Measurements from ENCODE around the gene MZF1. TPM values are rescaled to one million over a fixed set of nuclear protein-coding genes. Genes with fewer than 3 reads are reported as not detected.

MZF1 gene
- total RNA-seq, 1 experiment from 2014 or later: 33.0 TPM

GRCh38 chr19:58552655-58553054 lies 20.5 kb downstream of the MZF1 start:
- ChIA-PET POLR2A (interaction anchor here (1.9 to 3.3 kb wide), 2 partner anchors 9 to 33 kb away, joined by 11 to 33 read pairs; partner anchors contain the start of genes TRIM28 and ZBTB45), RAD21 (ENCODE audit: low non-redundant PET in 1 of 2, low total read pairs in 2 of 2, uncharacterized antibody in 2 of 2, unreplicated experiment in 2 of 2) (no interaction called here), CTCF (no interaction called here)
- no peak for TF ChIP-seq FOSL1 (IDR thresholded peaks at IDR 0.05; ENCODE audit: low read depth)
- TF ChIP-seq SP1 (IDR thresholded peaks at IDR 0.05; ENCODE audit: low read depth): no peak
- TF ChIP-seq TCF7L2 (IDR thresholded peaks at IDR 0.05; ENCODE audit: borderline replicate concordance, extremely low read depth, insufficient read depth, insufficient read length): no peak
- TF ChIP-seq ZNF274 (IDR thresholded peaks at IDR 0.05; ENCODE audit: low read depth, low read length): no peak
- no TSS peak for BruUV-seq (replicated peaks)
- no peak for ATAC-seq
- Histone ChIP-seq H2AFZ (ENCODE audit: low read depth, low read length, poor library complexity, severe bottlenecking) (no peak overlapping the region), H3K4me2 (ENCODE audit: low read length) (no peak overlapping the region), H3K79me2 (ENCODE audit: insufficient read depth, low read length) (peaks cover 74% of the 10 kb centered on the region), H3K4me1 (ENCODE audit: control insufficient read depth in 1 of 2, insufficient read depth in 2 of 2, low read length in 2 of 2) (peaks cover 19 to 35% of the 10 kb centered on the region in 2 experiments; a peak in 3 of 4 replicates), H3K27me3 (ENCODE audit: insufficient read depth, low read length) (no peaks in the 10 kb centered on the region), H3K9ac (ENCODE audit: low read length) (no peak overlapping the region), H3K9me2 (ENCODE audit: insufficient read depth) (no peaks in the 10 kb centered on the region), H3K27ac (ENCODE audit: low read depth, low read length) (no peak overlapping the region), H3K4me3 (replicated peaks in 1 of 2; ENCODE audit: low read depth in 1 of 2, low read length in 2 of 2) (no peak overlapping the region), H3K9me3 (ENCODE audit: control insufficient read depth in 1 of 2, insufficient read depth in 1 of 2, low read depth in 1 of 2, low read length in 2 of 2) (no peaks in the 10 kb centered on the region), H3K36me3 (ENCODE audit: control insufficient read depth in 1 of 2, insufficient read depth in 2 of 2, low read length in 2 of 2) (peaks cover 39 to 60% of the 10 kb centered on the region in 2 experiments; a peak in 3 of 4 replicates), H4K20me1 (ENCODE audit: insufficient read depth) (peaks cover 4% of the 10 kb centered on the region; the same call in 1 of the 2 replicates)
- no peak for DNase-seq (ENCODE audit: low read depth, low spot score)
- intact Hi-C loops (cut with micrococcal nuclease): no loop called here

GRCh38 chr19:58551577-58552471 lies 21.3 kb downstream of the MZF1 start:
- no peaks in the 10 kb centered on the region for H3K9me3 ChIP-seq (ENCODE audit: control insufficient read depth in 1 of 2, insufficient read depth in 1 of 2, low read depth in 1 of 2, low read length in 2 of 2)
- peaks cover 74% of the 10 kb centered on the region for H3K79me2 ChIP-seq (ENCODE audit: insufficient read depth, low read length)
- no peak for ATAC-seq
- ChIA-PET POLR2A (no interaction called here), CTCF (interaction anchor here (1.2 kb wide), 1 partner anchor 32 kb away, joined by 3 read pairs; the partner anchor contains the start of gene ZBTB45), RAD21 (ENCODE audit: low non-redundant PET in 1 of 2, low total read pairs in 2 of 2, uncharacterized antibody in 2 of 2, unreplicated experiment in 2 of 2) (no interaction called here)
- BruUV-seq (replicated peaks): TSS peak; percentile 23
- TF ChIP-seq POLR2AphosphoS5 (IDR thresholded peaks at IDR 0.05; ENCODE audit: low read depth, low read length) (peak; percentile 41; the same call in 1 of the 2 replicates), FOSL1 (IDR thresholded peaks at IDR 0.05; ENCODE audit: low read depth) (no peak), EGR1 (IDR thresholded peaks at IDR 0.05; ENCODE audit: low read depth) (no peak)
- H3K4me2 ChIP-seq (ENCODE audit: low read length): no peak overlapping the region
- H3K4me3 ChIP-seq (replicated peaks in 1 of 2; ENCODE audit: low read depth in 1 of 2, low read length in 2 of 2): no peak overlapping the region
- no peak overlapping the region for H3K9ac ChIP-seq (ENCODE audit: low read length)
- no peak overlapping the region for H2AFZ ChIP-seq (ENCODE audit: low read depth, low read length, poor library complexity, severe bottlenecking)
- DNase-seq (ENCODE audit: low read depth, low spot score): no peak
- no peaks in the 10 kb centered on the region for H3K27me3 ChIP-seq (ENCODE audit: insufficient read depth, low read length)
- intact Hi-C loops (cut with micrococcal nuclease): no loop called here
- no peak overlapping the region for H3K27ac ChIP-seq (ENCODE audit: low read depth, low read length)
- H3K36me3 ChIP-seq (ENCODE audit: control insufficient read depth in 1 of 2, insufficient read depth in 2 of 2, low read length in 2 of 2): peaks cover 46 to 64% of the 10 kb centered on the region in 2 experiments; a peak in 3 of 4 replicates
- no peaks in the 10 kb centered on the region for H3K9me2 ChIP-seq (ENCODE audit: insufficient read depth)
- peaks cover 12% of the 10 kb centered on the region; the same call in 1 of the 2 replicates for H4K20me1 ChIP-seq (ENCODE audit: insufficient read depth)
- H3K4me1 ChIP-seq (ENCODE audit: control insufficient read depth in 1 of 2, insufficient read depth in 2 of 2, low read length in 2 of 2): peaks cover 15 to 29% of the 10 kb centered on the region in 2 experiments; a peak in 3 of 4 replicates

All from HCT116 (cell line).